Measurements from ENCODE around the gene ADNP2. TPM values are rescaled to one million over a fixed set of nuclear protein-coding genes. Genes with fewer than 3 reads are reported as not detected.

ADNP2 gene
- total RNA-seq, 1 donor from 2014 or later = 28.4 TPM

DNA sequence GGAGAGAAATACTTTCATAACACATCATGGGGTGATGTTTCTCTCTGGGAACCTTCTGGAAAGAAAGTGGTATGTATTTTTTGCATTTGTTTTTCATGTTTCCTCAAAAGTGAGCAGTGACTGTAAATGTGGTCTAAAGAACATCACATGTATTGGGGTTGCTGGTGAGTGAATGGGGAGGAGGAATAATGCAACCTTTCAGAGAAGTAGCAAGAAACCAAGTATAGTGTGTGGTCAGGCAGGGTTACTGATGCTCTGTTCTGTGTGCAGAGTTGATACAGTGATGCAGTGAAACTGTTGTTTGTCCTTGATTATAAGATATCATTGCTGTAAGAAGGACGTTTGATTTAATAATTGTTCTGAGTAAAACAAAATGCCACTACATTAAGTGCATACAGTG lies 24.1 kb downstream of the ADNP2 start:
- Mint-ChIP-seq H3K4me1 (ENCODE audit: unreplicated experiment) (peaks cover 17% of the 10 kb centered on the region), H3K36me3 (peaks cover 38% of the 10 kb centered on the region), H3K4me3 (no peak overlapping the region), H3K9me3 (no peaks in the 10 kb centered on the region), H3K27me3 (no peaks in the 10 kb centered on the region), H3K27ac (no peak overlapping the region)
- TF ChIP-seq, protein P1, sequence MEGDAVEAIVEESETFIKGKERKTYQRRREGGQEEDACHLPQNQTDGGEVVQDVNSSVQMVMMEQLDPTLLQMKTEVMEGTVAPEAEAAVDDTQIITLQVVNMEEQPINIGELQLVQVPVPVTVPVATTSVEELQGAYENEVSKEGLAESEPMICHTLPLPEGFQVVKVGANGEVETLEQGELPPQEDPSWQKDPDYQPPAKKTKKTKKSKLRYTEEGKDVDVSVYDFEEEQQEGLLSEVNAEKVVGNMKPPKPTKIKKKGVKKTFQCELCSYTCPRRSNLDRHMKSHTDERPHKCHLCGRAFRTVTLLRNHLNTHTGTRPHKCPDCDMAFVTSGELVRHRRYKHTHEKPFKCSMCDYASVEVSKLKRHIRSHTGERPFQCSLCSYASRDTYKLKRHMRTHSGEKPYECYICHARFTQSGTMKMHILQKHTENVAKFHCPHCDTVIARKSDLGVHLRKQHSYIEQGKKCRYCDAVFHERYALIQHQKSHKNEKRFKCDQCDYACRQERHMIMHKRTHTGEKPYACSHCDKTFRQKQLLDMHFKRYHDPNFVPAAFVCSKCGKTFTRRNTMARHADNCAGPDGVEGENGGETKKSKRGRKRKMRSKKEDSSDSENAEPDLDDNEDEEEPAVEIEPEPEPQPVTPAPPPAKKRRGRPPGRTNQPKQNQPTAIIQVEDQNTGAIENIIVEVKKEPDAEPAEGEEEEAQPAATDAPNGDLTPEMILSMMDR (conservative IDR thresholded peaks at IDR 0.05) = no peak
- DNase-seq (ENCODE audit: extremely low spot score, unreplicated experiment) = no peak

DNA sequence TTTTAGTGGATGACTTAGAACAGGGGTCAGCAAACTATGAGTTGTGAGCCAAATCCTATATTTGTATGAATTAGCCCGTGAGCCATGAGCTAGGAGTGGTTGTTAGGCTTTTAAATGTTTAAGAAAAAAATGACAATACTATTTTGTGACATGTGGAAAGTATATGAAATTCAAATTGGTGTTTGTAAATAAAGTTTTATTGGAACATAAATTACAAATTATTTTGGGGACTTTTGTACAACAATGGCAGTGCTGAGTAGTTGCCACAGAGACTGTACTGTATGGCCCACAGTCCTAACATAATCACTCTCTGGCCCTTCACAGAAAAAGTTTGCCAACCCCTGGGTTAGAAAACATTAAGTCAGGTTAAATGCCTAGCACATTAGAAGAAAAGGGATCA lies 26.1 kb downstream of the ADNP2 start:
- no peak overlapping the region for H3K27ac Mint-ChIP-seq
- H3K4me3 Mint-ChIP-seq = no peak overlapping the region
- peaks cover 11% of the 10 kb centered on the region for H3K4me1 Mint-ChIP-seq (ENCODE audit: unreplicated experiment)
- H3K27me3 Mint-ChIP-seq = no peaks in the 10 kb centered on the region
- H3K9me3 Mint-ChIP-seq = no peaks in the 10 kb centered on the region
- TF ChIP-seq, protein P1 (conservative IDR thresholded peaks at IDR 0.05) = no peak
- no peak for DNase-seq (ENCODE audit: extremely low spot score, unreplicated experiment)
- peaks cover 31% of the 10 kb centered on the region for H3K36me3 Mint-ChIP-seq

DNA sequence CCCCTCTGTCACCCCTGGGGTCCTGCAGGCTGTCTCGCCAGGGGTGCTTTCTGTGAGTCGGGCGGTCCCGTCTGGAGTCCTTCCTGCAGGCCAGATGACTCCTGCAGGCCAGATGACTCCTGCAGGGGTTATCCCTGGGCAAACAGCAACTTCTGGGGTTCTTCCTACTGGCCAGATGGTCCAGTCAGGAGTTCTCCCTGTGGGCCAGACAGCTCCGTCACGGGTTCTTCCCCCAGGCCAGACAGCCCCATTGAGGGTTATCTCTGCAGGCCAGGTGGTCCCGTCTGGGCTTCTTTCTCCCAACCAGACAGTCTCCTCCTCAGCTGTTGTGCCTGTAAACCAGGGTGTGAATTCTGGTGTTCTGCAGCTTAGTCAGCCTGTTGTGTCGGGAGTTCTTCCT lies 27.6 kb downstream of the ADNP2 start:
- H3K36me3 Mint-ChIP-seq = peaks cover 25% of the 10 kb centered on the region

DNA sequence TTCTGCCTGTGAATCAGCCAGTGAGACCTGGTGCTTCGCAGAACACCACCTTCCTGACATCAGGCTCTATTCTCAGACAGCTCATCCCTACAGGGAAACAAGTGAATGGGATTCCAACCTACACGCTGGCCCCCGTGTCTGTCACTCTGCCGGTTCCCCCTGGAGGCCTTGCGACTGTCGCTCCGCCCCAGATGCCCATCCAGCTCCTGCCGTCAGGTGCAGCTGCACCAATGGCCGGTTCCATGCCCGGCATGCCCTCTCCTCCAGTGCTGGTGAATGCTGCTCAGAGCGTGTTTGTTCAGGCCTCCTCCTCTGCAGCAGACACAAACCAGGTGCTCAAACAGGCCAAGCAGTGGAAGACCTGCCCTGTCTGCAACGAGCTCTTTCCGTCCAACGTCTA lies 28.1 kb downstream of the ADNP2 start:
- TF ChIP-seq, protein P1 (conservative IDR thresholded peaks at IDR 0.05) = no peak
- Mint-ChIP-seq H3K27ac (no peak overlapping the region), H3K9me3 (no peaks in the 10 kb centered on the region), H3K36me3 (peaks cover 20% of the 10 kb centered on the region), H3K4me1 (ENCODE audit: unreplicated experiment) (no peaks in the 10 kb centered on the region), H3K27me3 (no peaks in the 10 kb centered on the region), H3K4me3 (no peak overlapping the region)
- no peak for DNase-seq (ENCODE audit: extremely low spot score, unreplicated experiment)

More for the DNA sequence above, 27.6 kb downstream of the ADNP2 start:
- Mint-ChIP-seq H3K27ac (no peak overlapping the region), H3K4me1 (ENCODE audit: unreplicated experiment) (no peaks in the 10 kb centered on the region), H3K4me3 (no peak overlapping the region), H3K27me3 (no peaks in the 10 kb centered on the region), H3K9me3 (no peaks in the 10 kb centered on the region)
- TF ChIP-seq, protein P1 (conservative IDR thresholded peaks at IDR 0.05) = no peak
- DNase-seq (ENCODE audit: extremely low spot score, unreplicated experiment) = no peak

DNA sequence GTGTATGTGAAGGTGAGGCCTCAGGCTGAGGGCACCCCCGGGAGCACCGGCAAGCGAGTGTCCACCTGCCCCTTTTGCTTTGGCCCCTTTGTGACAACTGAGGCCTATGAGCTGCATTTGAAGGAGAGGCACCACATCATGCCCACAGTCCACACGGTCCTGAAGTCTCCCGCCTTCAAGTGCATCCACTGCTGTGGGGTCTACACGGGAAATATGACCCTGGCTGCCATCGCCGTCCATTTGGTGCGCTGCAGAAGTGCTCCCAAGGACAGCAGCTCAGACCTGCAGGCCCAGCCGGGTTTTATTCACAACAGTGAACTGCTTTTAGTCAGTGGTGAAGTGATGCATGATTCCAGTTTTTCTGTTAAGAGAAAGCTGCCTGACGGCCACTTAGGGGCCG lies 28.9 kb downstream of the ADNP2 start:
- Mint-ChIP-seq H3K4me1 (ENCODE audit: unreplicated experiment) (no peaks in the 10 kb centered on the region), H3K27me3 (no peaks in the 10 kb centered on the region), H3K9me3 (no peaks in the 10 kb centered on the region), H3K36me3 (peaks cover 18% of the 10 kb centered on the region), H3K4me3 (no peak overlapping the region), H3K27ac (no peak overlapping the region)
- DNase-seq (ENCODE audit: extremely low spot score, unreplicated experiment) = no peak
- TF ChIP-seq, protein P1 (conservative IDR thresholded peaks at IDR 0.05) = no peak

DNA sequence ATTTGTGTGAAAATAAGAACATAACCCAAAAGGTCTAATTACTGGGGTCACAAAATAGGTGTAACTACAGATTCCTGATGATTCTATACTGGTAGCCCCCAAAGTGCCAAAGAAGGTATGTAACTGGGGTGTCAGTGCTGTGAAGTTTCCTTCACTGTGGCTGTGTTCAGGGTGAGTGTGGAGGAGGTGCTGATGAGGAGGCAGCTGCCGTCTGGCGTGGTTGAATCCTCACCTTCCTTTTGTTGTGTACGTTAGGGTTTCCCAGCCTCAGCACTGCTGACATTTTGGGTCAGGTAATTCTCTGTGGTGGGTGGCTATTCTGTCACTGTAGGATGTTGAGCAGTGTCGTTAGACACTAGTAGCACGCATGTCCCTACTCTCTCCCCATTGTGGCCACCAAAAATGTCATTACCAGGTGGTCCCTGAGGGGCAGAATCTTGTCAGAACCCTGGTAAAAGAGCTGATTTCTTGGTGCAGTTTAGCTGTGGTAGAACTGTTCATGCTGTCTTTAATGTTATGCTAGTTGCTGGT lies 31.5 kb downstream of the ADNP2 start:
- Mint-ChIP-seq H3K36me3 (peaks cover 12% of the 10 kb centered on the region), H3K9me3 (no peaks in the 10 kb centered on the region), H3K27me3 (no peaks in the 10 kb centered on the region), H3K4me1 (ENCODE audit: unreplicated experiment) (peaks cover 2% of the 10 kb centered on the region), H3K4me3 (no peak overlapping the region), H3K27ac (no peak overlapping the region)
- TF ChIP-seq, protein P1 (conservative IDR thresholded peaks at IDR 0.05) = no peak
- DNase-seq (ENCODE audit: extremely low spot score, unreplicated experiment) = no peak

Data from type B pancreatic cell (in vitro differentiated cells).